Lung (tissue), 5 donors: ENCODE data around the gene POLH. TPM values are rescaled to one million over a fixed set of nuclear protein-coding genes. Genes with fewer than 3 reads are reported as not detected.

ENCODE experiments used
- polyA plus RNA-seq, 2 donors: library from polyadenylated mRNA; stranded (reverse); fragments of 200-250 nt; gene quantifications; one replicate each; pipeline ENCODE4 v1.2.1, GENCODE V29; 2013
- small RNA-seq: library from RNA; depleted of rRNA; stranded (forward); fragments of <200 nt; gene quantifications from one replicate; pipeline ENCODE3, GENCODE V24; 2014; ENCODE audit warnings: low replicate concordance
- total RNA-seq, 2 donors: library from RNA; depleted of rRNA in 1 of 2; stranded (reverse); fragments of >200 nt in 1 of 2; gene quantifications; one replicate each; pipeline ENCODE4 v1.2.1, GENCODE V29; 2014 to 2021
- donor health status: Bipolar disorder and iron deficiency.
- donor health status: healthy.
- donor health status: DM: yes; HTN: yes; CAD: no.

POLH gene
- total and polyA plus RNA-seq, 4 donors, result 4.0 to 27.3 (median 7.5) TPM

Small RNA genes lying within 50 kb of the gene (small RNA-seq; reads per million reads assigned to genes)
- not detected for gene RF00426

Other genes with a start within 250 kb of the POLH start
- 10 to 100 TPM; 12.5 to 20.5 TPM for gene ZNF318, start 206.5 kb upstream of the POLH start, total RNA-seq
- 1 to 10 TPM; 4.1 to 5.1 TPM for gene ZNF318, start 206.5 kb upstream of the POLH start, polyA plus RNA-seq
- gene ABCC10, start 148.6 kb upstream of the POLH start, total RNA-seq, result 10 to 100 TPM; 18.7 to 43.3 TPM
- 10 to 100 TPM; 15.7 to 33.6 TPM for gene ABCC10, start 148.6 kb upstream of the POLH start, polyA plus RNA-seq
- 1 to 10 TPM; 1.4 to 2.6 TPM for gene DLK2, start 120.6 kb upstream of the POLH start, total RNA-seq
- gene DLK2, start 120.6 kb upstream of the POLH start, polyA plus RNA-seq, result 1 to 10 TPM; 1.1 TPM
- 10 to 100 TPM; 24.1 to 29.5 TPM for gene TJAP1, start 98.6 kb upstream of the POLH start, total RNA-seq
- gene TJAP1, start 98.6 kb upstream of the POLH start, polyA plus RNA-seq, result 10 to 100 TPM; 21.7 to 22.6 TPM
- 1 to 10 TPM; 2.0 to 4.8 TPM for gene LRRC73, start 65.8 kb upstream of the POLH start, total RNA-seq
- 1 to 10 TPM in 1 of 2 donors, under 1 TPM in 1; 0.87 to 1.8 TPM for gene LRRC73, start 65.8 kb upstream of the POLH start, polyA plus RNA-seq
- gene YIPF3, start 59.3 kb upstream of the POLH start, total RNA-seq, result 100 to 1,000 TPM in 1 of 2 donors, 10 to 100 TPM in 1; 86.9 to 105 TPM
- gene YIPF3, start 59.3 kb upstream of the POLH start, polyA plus RNA-seq, result 100 to 1,000 TPM in 1 of 2 donors, 10 to 100 TPM in 1; 81.3 to 119 TPM
- gene POLR1C, start 59.1 kb upstream of the POLH start, total RNA-seq, result 10 to 100 TPM; 29.0 to 43.7 TPM
- gene POLR1C, start 59.1 kb upstream of the POLH start, polyA plus RNA-seq, result 10 to 100 TPM; 37.4 to 50.7 TPM
- gene XPO5, start 147 bp upstream of the POLH start, total RNA-seq, result 10 to 100 TPM; 18.9 to 30.1 TPM
- gene XPO5, start 147 bp upstream of the POLH start, polyA plus RNA-seq, result 10 to 100 TPM in 1 of 2 donors, 1 to 10 TPM in 1; 9.3 to 13.8 TPM
- gene GTPBP2, start 53.1 kb downstream of the POLH start, total RNA-seq, result 10 to 100 TPM; 54.0 to 78.4 TPM
- 10 to 100 TPM; 49.9 to 67.5 TPM for gene GTPBP2, start 53.1 kb downstream of the POLH start, polyA plus RNA-seq
- gene MAD2L1BP, start 59.7 kb downstream of the POLH start, total RNA-seq, result 10 to 100 TPM; 18.0 to 19.5 TPM
- 10 to 100 TPM; 14.9 to 29.3 TPM for gene MAD2L1BP, start 59.7 kb downstream of the POLH start, polyA plus RNA-seq
- 1 to 10 TPM; 5.4 to 6.4 TPM for gene RSPH9, start 68.9 kb downstream of the POLH start, total RNA-seq
- gene RSPH9, start 68.9 kb downstream of the POLH start, polyA plus RNA-seq, result 1 to 10 TPM; 1.7 to 3.8 TPM
- 10 to 100 TPM; 36.4 to 37.8 TPM for gene MRPS18A, start 111.6 kb downstream of the POLH start, total RNA-seq
- gene MRPS18A, start 111.6 kb downstream of the POLH start, polyA plus RNA-seq, result 10 to 100 TPM; 39.2 to 48.4 TPM
- 100 to 1,000 TPM; 156 to 275 TPM for gene VEGFA, start 194.0 kb downstream of the POLH start, total RNA-seq
- 100 to 1,000 TPM in 1 of 2 donors, 10 to 100 TPM in 1; 98.3 to 123 TPM for gene VEGFA, start 194.0 kb downstream of the POLH start, polyA plus RNA-seq